Measurements from ENCODE around the gene MCF2L2. TPM values are rescaled to one million over a fixed set of nuclear protein-coding genes. Genes with fewer than 3 reads are reported as not detected.

The MCF2L2 gene
- polyA plus RNA-seq, 1 experiment: not detected

DNA sequence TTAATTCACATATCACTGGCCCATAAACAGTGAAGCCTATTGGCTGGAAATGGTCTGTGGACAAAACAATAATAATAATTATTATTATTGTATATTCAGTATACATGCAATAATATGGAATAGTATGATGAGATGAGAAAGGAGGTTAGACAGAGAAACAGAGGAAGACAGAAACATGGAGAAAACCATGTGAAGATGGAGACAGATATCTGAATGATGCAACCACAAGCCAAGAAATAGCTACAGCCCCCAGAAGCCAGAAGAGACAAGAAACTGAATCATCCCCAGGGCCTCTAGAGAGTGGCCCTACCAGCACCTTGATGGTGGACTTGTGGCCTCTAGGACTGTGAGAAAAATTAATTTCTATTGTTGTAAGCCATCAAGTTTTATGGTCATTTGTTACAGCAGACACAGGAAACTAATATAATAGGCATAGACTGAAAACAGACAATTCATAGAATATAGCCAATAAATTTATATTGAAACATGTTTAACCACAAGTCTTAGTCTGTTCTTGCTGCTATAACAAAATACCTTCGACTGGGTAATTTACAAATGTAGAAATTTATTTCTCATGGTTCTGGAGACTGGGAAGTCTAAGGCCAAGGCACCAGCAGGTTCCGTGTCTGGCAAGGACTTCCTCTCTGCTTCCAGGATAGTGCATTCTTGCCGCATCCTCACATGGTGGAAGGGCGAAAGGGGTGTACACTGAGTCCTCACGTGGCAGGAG is 31.6 kb downstream of the MCF2L2 start:
- Histone ChIP-seq H3K4me3 (ENCODE audit: low read depth, low read length) (no peak overlapping the region), H3K27me3 (ENCODE audit: control insufficient read depth, insufficient read depth, low read length) (peaks cover 24% of the 10 kb centered on the region), H3K9me3 (ENCODE audit: control insufficient read depth, insufficient read depth, low read length) (no peaks in the 10 kb centered on the region), H3K27ac (ENCODE audit: low read depth, low read length) (no peak overlapping the region)
- ChIA-PET POLR2A (no interaction called here), CTCF (interaction anchor here (1.2 to 3.7 kb wide), 3 partner anchors 10 to 212 kb away, joined by 4 to 13 read pairs (median 4); no protein-coding TSS in a partner anchor)
- no peak for DNase-seq (ENCODE audit: low read depth, low spot score)
- TF ChIP-seq, protein P1, sequence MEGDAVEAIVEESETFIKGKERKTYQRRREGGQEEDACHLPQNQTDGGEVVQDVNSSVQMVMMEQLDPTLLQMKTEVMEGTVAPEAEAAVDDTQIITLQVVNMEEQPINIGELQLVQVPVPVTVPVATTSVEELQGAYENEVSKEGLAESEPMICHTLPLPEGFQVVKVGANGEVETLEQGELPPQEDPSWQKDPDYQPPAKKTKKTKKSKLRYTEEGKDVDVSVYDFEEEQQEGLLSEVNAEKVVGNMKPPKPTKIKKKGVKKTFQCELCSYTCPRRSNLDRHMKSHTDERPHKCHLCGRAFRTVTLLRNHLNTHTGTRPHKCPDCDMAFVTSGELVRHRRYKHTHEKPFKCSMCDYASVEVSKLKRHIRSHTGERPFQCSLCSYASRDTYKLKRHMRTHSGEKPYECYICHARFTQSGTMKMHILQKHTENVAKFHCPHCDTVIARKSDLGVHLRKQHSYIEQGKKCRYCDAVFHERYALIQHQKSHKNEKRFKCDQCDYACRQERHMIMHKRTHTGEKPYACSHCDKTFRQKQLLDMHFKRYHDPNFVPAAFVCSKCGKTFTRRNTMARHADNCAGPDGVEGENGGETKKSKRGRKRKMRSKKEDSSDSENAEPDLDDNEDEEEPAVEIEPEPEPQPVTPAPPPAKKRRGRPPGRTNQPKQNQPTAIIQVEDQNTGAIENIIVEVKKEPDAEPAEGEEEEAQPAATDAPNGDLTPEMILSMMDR (IDR thresholded peaks at IDR 0.05; ENCODE audit: low read depth, low read length): no peak

DNA sequence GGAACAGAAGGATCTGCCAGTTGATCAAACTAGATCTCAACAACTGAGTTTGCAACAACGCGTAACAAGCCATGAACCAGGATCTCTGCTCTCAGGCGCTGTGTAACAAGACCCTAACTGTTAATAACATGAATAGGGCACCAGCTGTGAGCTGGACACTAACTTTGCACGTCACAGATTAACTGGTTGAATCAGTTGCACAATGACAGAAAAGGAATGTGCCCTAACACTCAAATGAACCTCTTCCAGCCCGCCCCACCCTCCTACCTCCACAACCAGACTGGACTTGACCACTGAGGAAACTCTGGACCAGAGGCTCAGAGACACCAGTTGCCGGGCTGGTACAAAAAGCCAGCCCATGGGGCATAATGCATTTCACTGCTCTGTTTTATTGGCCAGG is 34.3 kb downstream of the MCF2L2 start:
- DNase-seq (ENCODE audit: low read depth, low spot score): no peak
- H3K27ac ChIP-seq (ENCODE audit: low read depth, low read length): no peak overlapping the region
- CTCF ChIA-PET: no interaction called here
- TF ChIP-seq, protein P1 (IDR thresholded peaks at IDR 0.05; ENCODE audit: low read depth, low read length): no peak
- peaks cover 33% of the 10 kb centered on the region for H3K27me3 ChIP-seq (ENCODE audit: control insufficient read depth, insufficient read depth, low read length)
- H3K9me3 ChIP-seq (ENCODE audit: control insufficient read depth, insufficient read depth, low read length): no peaks in the 10 kb centered on the region
- H3K4me3 ChIP-seq (ENCODE audit: low read depth, low read length): no peak overlapping the region
- POLR2A ChIA-PET: no interaction called here

- DNase-seq (ENCODE audit: low read depth, low spot score): no peak
- ChIA-PET CTCF (no interaction called here), POLR2A (no interaction called here)
- TF ChIP-seq, protein P1 (IDR thresholded peaks at IDR 0.05; ENCODE audit: low read depth, low read length): no peak
- H3K4me3 ChIP-seq (ENCODE audit: low read depth, low read length): no peak overlapping the region
- no peak overlapping the region for H3K27ac ChIP-seq (ENCODE audit: low read depth, low read length)
- no peaks in the 10 kb centered on the region for H3K9me3 ChIP-seq (ENCODE audit: control insufficient read depth, insufficient read depth, low read length)
- peaks cover 37% of the 10 kb centered on the region for H3K27me3 ChIP-seq (ENCODE audit: control insufficient read depth, insufficient read depth, low read length)
Measured at GRCh38 chr3:183393625-183394024, 34.8 kb downstream of the MCF2L2 start.

- TF ChIP-seq, protein P1 (IDR thresholded peaks at IDR 0.05; ENCODE audit: low read depth, low read length): no peak
- Histone ChIP-seq H3K27me3 (ENCODE audit: control insufficient read depth, insufficient read depth, low read length) (peaks cover 37% of the 10 kb centered on the region), H3K4me3 (ENCODE audit: low read depth, low read length) (no peak overlapping the region), H3K9me3 (ENCODE audit: control insufficient read depth, insufficient read depth, low read length) (no peaks in the 10 kb centered on the region), H3K27ac (ENCODE audit: low read depth, low read length) (no peak overlapping the region)
- ChIA-PET CTCF (interaction anchor here (1.8 kb wide), 1 partner anchor 208 kb away, joined by 11 read pairs; no protein-coding TSS in a partner anchor), POLR2A (no interaction called here)
- DNase-seq (ENCODE audit: low read depth, low spot score): no peak
Measured at GRCh38 chr3:183392186-183393034, 36.0 kb downstream of the MCF2L2 start.

GRCh38 chr3:183391460-183391859 is 37.0 kb downstream of the MCF2L2 start:
- peaks cover 31% of the 10 kb centered on the region for H3K27me3 ChIP-seq (ENCODE audit: control insufficient read depth, insufficient read depth, low read length)
- ChIA-PET POLR2A (no interaction called here), CTCF (interaction anchor here (1.8 to 3.4 kb wide), 2 partner anchors 207 to 269 kb away, joined by 11 to 21 read pairs; no protein-coding TSS in a partner anchor)
- no peak for DNase-seq (ENCODE audit: low read depth, low spot score)
- no peaks in the 10 kb centered on the region for H3K9me3 ChIP-seq (ENCODE audit: control insufficient read depth, insufficient read depth, low read length)
- TF ChIP-seq, protein P1 (IDR thresholded peaks at IDR 0.05; ENCODE audit: low read depth, low read length): no peak
- H3K4me3 ChIP-seq (ENCODE audit: low read depth, low read length): no peak overlapping the region
- no peak overlapping the region for H3K27ac ChIP-seq (ENCODE audit: low read depth, low read length)

All from AG04450 (cell line).